ENCODE measurements around the gene DOCK6. TPM values are rescaled to one million over a fixed set of nuclear protein-coding genes. Genes with fewer than 3 reads are reported as not detected.

The DOCK6 gene
- total RNA-seq, 1 experiment from 2014 or later: 54.8 TPM

GRCh38 chr19:11261431-11261970 lies 823 bp downstream of the DOCK6 start:
- peaks cover 24% of the 10 kb centered on the region for H3K36me3 Mint-ChIP-seq (ENCODE audit: insufficient read depth, unreplicated experiment)
- H3K27me3 Mint-ChIP-seq (ENCODE audit: unreplicated experiment): no peaks in the 10 kb centered on the region
- TF ChIP-seq CTCF (IDR thresholded peaks at IDR 0.05; ENCODE audit: unreplicated experiment): no peak
- peak overlapping the region; percentile 60 for H3K4me3 Mint-ChIP-seq (ENCODE audit: low read depth, unreplicated experiment)
- CTCF ChIA-PET: interaction anchor here (0.7 kb wide), 1 partner anchor 17 kb away, joined by 3 read pairs; no protein-coding TSS in a partner anchor
- H3K27ac Mint-ChIP-seq (ENCODE audit: unreplicated experiment): no peak overlapping the region
- intact Hi-C loops (cut with micrococcal nuclease; ENCODE audit: unreplicated experiment): no loop called here
- peaks cover 24% of the 10 kb centered on the region for H3K4me1 Mint-ChIP-seq (ENCODE audit: low read depth, unreplicated experiment)
- BruUV-seq (replicated peaks): no TSS peak
- no peak for DNase-seq
- no peaks in the 10 kb centered on the region for H3K9me3 Mint-ChIP-seq (ENCODE audit: low read depth, unreplicated experiment)

GRCh38 chr19:11260996-11261395 lies 1.3 kb downstream of the DOCK6 start:
- intact Hi-C loops (cut with micrococcal nuclease; ENCODE audit: unreplicated experiment): no loop called here
- no peaks in the 10 kb centered on the region for H3K27me3 Mint-ChIP-seq (ENCODE audit: unreplicated experiment)
- H3K4me3 Mint-ChIP-seq (ENCODE audit: low read depth, unreplicated experiment): peak overlapping the region; percentile 60
- CTCF ChIA-PET: interaction anchor here (0.7 kb wide), 1 partner anchor 17 kb away, joined by 3 read pairs; no protein-coding TSS in a partner anchor
- no peaks in the 10 kb centered on the region for H3K9me3 Mint-ChIP-seq (ENCODE audit: low read depth, unreplicated experiment)
- no peak overlapping the region for H3K27ac Mint-ChIP-seq (ENCODE audit: unreplicated experiment)
- H3K4me1 Mint-ChIP-seq (ENCODE audit: low read depth, unreplicated experiment): peaks cover 19% of the 10 kb centered on the region
- no TSS peak for BruUV-seq (replicated peaks)
- TF ChIP-seq CTCF (IDR thresholded peaks at IDR 0.05; ENCODE audit: unreplicated experiment): no peak
- no peak for DNase-seq
- H3K36me3 Mint-ChIP-seq (ENCODE audit: insufficient read depth, unreplicated experiment): peaks cover 19% of the 10 kb centered on the region

- H3K27ac Mint-ChIP-seq (ENCODE audit: unreplicated experiment): no peak overlapping the region
- no peak overlapping the region for H3K4me3 Mint-ChIP-seq (ENCODE audit: low read depth, unreplicated experiment)
- no peaks in the 10 kb centered on the region for H3K9me3 Mint-ChIP-seq (ENCODE audit: low read depth, unreplicated experiment)
- no peak for TF ChIP-seq CTCF (IDR thresholded peaks at IDR 0.05; ENCODE audit: unreplicated experiment)
- peaks cover 5% of the 10 kb centered on the region for H3K36me3 Mint-ChIP-seq (ENCODE audit: insufficient read depth, unreplicated experiment)
- no TSS peak for BruUV-seq (replicated peaks)
- no peak for DNase-seq
- intact Hi-C loops (cut with micrococcal nuclease; ENCODE audit: unreplicated experiment): no loop called here
- CTCF ChIA-PET: no interaction called here
- H3K27me3 Mint-ChIP-seq (ENCODE audit: unreplicated experiment): no peaks in the 10 kb centered on the region
- no peaks in the 10 kb centered on the region for H3K4me1 Mint-ChIP-seq (ENCODE audit: low read depth, unreplicated experiment)
Measured at GRCh38 chr19:11257846-11258380, 4.4 kb downstream of the DOCK6 start.

- intact Hi-C loops (cut with micrococcal nuclease; ENCODE audit: unreplicated experiment): no loop called here
- no peaks in the 10 kb centered on the region for H3K9me3 Mint-ChIP-seq (ENCODE audit: low read depth, unreplicated experiment)
- TF ChIP-seq CTCF (IDR thresholded peaks at IDR 0.05; ENCODE audit: unreplicated experiment): no peak
- no peak overlapping the region for H3K4me3 Mint-ChIP-seq (ENCODE audit: low read depth, unreplicated experiment)
- H3K27me3 Mint-ChIP-seq (ENCODE audit: unreplicated experiment): no peaks in the 10 kb centered on the region
- no peak overlapping the region for H3K27ac Mint-ChIP-seq (ENCODE audit: unreplicated experiment)
- CTCF ChIA-PET: interaction anchor here (1.9 kb wide), 1 partner anchor 8 kb away, joined by 5 read pairs; no protein-coding TSS in a partner anchor
- H3K4me1 Mint-ChIP-seq (ENCODE audit: low read depth, unreplicated experiment): no peaks in the 10 kb centered on the region
- BruUV-seq (replicated peaks): no TSS peak
- H3K36me3 Mint-ChIP-seq (ENCODE audit: insufficient read depth, unreplicated experiment): peaks cover 5% of the 10 kb centered on the region
- no peak for DNase-seq
Measured at GRCh38 chr19:11256189-11256588, 6.1 kb downstream of the DOCK6 start.
